Measurements from ENCODE around the gene PHACTR4. TPM values are rescaled to one million over a fixed set of nuclear protein-coding genes. Genes with fewer than 3 reads are reported as not detected.
"Not testable (repeated sequence)": the region's sequence is repeated elsewhere in the genome, so short reads cannot be mapped to it uniquely, and the experiment has no call there.

Gene PHACTR4
- total RNA-seq, 1 donor from 2014 or later: 67.5 TPM

DNA sequence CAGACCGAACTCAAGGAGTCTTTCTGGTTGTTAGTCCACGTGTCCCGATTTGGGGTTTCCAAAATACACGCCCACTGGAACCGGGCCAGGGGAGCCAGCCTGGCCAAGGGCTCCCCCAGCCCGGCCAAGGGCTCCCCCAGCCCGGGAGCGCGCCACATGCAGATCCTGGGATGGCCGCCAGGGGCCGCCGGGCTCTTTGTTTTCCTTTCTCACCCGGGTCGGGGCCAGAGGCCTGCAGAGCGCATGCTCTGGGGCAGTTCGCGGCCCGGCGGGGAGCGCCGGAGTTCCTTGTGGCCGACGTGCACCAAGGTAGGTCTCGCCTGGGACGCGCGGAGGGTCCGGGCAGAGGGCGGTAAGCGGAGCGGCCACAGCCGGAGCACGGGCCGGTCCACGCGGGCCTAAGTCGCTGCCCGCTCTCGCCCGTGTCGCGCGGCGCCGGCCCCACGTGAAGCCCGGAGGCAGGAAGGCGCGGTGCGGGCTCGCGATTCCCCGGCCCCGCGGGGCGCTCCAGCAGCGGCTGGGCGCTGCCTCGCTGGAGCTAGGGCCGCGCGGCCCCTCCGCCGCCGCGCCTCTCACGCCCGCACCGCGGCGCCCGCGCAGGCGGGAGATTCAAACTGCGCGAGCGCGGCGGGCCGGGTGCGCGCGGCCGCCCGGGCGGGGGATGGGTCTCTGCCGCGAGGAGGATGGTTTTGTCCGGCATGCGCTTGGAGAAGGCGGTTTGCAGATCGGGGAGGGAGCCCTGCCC lies 148.6 kb downstream of the PHACTR4 start:
- Mint-ChIP-seq H3K4me1 (peaks cover 21% of the 10 kb centered on the region), H3K4me3 (peak overlapping the region; percentile 80), H3K9me3 (no peaks in the 10 kb centered on the region), H3K27ac (peak overlapping the region; percentile 83), H3K27me3 (ENCODE audit: low read depth) (no peaks in the 10 kb centered on the region), H3K36me3 (peaks cover 5% of the 10 kb centered on the region)
- TF ChIP-seq, protein P1, sequence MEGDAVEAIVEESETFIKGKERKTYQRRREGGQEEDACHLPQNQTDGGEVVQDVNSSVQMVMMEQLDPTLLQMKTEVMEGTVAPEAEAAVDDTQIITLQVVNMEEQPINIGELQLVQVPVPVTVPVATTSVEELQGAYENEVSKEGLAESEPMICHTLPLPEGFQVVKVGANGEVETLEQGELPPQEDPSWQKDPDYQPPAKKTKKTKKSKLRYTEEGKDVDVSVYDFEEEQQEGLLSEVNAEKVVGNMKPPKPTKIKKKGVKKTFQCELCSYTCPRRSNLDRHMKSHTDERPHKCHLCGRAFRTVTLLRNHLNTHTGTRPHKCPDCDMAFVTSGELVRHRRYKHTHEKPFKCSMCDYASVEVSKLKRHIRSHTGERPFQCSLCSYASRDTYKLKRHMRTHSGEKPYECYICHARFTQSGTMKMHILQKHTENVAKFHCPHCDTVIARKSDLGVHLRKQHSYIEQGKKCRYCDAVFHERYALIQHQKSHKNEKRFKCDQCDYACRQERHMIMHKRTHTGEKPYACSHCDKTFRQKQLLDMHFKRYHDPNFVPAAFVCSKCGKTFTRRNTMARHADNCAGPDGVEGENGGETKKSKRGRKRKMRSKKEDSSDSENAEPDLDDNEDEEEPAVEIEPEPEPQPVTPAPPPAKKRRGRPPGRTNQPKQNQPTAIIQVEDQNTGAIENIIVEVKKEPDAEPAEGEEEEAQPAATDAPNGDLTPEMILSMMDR (IDR thresholded peaks at IDR 0.05; ENCODE audit: unreplicated experiment): peak; percentile 100
- DNase-seq (ENCODE audit: low spot score in 2 of 2, unreplicated experiment in 2 of 2): peak; percentile 81 to 97

DNA sequence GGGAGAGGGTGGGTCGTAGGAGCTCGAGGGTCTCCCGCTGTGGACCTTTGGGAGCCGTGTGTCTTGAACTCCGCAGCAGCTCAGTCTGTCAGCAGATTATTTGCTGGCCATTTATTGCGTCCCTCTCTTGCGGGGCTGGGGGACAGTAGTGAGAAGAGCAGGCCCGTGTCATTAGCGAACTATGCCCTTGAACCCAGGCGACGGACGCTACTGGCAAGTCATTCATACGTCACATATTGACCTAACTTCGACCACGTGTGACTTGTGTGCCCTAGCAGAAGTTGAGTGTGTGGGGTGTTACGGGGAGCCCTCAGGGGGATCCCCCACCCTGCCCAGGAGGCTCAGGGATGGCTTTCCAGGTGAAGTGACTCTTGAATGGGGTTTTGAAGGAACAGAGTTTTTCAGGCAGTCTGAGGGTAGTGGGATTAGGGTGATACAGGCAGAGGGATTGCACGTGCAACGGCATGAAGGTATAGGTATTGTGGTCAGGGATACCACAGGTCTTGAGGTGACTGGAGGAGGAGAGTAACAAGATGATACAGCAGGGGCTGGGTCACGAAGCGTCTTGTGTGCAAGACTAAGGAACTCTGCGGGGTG lies 149.3 kb downstream of the PHACTR4 start:
- H3K27me3 Mint-ChIP-seq (ENCODE audit: low read depth): no peaks in the 10 kb centered on the region
- H3K9me3 Mint-ChIP-seq: no peaks in the 10 kb centered on the region
- TF ChIP-seq, protein P1 (IDR thresholded peaks at IDR 0.05; ENCODE audit: unreplicated experiment): no peak
- H3K27ac Mint-ChIP-seq: peak overlapping the region; percentile 44
- peaks cover 5% of the 10 kb centered on the region for H3K36me3 Mint-ChIP-seq
- no peak for DNase-seq (ENCODE audit: low spot score in 2 of 2, unreplicated experiment in 2 of 2)
- peaks cover 21% of the 10 kb centered on the region for H3K4me1 Mint-ChIP-seq
- H3K4me3 Mint-ChIP-seq: peak overlapping the region; percentile 80

DNA sequence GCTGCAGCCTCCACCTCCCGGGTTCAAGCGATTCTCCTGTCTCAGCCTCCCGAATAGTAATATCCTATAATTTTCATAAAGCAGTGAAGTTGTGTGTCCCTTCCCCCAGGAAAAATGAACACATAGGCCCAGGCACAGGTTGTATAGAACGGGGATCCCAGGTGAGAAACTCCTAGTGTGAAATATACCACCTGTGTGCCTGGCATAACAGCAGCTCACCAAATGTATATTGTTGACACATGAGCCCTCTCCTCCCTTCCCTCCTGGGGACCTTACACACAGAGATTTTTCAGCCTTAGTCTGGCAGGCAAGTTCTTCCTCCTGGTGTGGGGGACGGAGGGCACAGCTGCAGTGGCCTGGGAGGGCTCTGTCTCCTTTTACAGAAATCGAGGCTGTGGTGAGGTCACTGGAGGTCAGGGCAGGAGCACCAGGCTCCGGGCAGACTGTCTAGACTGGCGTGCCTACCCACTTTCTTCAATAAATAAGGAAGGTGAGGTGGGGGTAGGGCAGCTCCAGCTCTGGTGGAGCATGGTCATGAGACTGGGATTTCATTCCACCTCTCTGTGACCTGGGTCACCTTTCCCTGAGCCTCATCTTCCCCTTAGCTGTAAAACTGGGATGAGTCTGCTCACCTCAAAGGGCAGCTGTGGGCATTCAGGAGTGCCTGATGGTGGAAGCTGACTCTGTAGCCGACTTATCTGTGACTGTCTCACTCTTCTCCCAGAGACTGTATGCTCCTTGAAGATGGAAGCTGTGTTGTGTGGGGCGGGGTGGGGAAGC lies 150.6 kb downstream of the PHACTR4 start:
- Mint-ChIP-seq H3K27me3 (ENCODE audit: low read depth) (no peaks in the 10 kb centered on the region), H3K4me1 (peaks cover 32% of the 10 kb centered on the region), H3K27ac (no peak overlapping the region), H3K4me3 (peak overlapping the region; percentile 43), H3K36me3 (peaks cover 4% of the 10 kb centered on the region), H3K9me3 (no peaks in the 10 kb centered on the region)
- TF ChIP-seq, protein P1 (IDR thresholded peaks at IDR 0.05; ENCODE audit: unreplicated experiment): no peak
- no peak for DNase-seq (ENCODE audit: low spot score in 2 of 2, unreplicated experiment in 2 of 2)

DNA sequence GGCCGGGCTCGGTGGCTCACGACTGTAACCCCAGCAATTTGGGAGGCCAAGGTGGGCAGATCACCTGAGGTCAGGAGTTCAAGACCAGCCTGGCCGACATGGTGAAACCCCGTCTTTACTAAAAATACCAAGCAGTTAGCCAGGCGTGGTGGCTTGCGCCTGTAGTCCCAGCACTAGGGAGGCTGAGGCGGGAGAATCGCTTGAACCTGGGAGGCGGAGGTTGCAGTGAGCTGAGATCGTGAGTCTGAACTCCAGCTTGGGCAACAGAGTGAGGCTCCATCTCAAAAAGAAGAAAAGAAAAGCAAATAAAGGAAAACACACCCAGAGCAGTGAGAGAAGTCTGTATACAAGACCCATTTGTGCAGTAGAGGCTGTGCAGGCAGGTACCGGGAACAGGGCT lies 151.3 kb downstream of the PHACTR4 start:
- DNase-seq (ENCODE audit: low spot score in 2 of 2, unreplicated experiment in 2 of 2); H3K27me3 Mint-ChIP-seq (ENCODE audit: low read depth); H3K36me3 Mint-ChIP-seq; H3K4me3 Mint-ChIP-seq; H3K9me3 Mint-ChIP-seq; H3K27ac Mint-ChIP-seq: not testable (repeated sequence)
- H3K4me1 Mint-ChIP-seq: peaks cover 39% of the 10 kb centered on the region

DNA sequence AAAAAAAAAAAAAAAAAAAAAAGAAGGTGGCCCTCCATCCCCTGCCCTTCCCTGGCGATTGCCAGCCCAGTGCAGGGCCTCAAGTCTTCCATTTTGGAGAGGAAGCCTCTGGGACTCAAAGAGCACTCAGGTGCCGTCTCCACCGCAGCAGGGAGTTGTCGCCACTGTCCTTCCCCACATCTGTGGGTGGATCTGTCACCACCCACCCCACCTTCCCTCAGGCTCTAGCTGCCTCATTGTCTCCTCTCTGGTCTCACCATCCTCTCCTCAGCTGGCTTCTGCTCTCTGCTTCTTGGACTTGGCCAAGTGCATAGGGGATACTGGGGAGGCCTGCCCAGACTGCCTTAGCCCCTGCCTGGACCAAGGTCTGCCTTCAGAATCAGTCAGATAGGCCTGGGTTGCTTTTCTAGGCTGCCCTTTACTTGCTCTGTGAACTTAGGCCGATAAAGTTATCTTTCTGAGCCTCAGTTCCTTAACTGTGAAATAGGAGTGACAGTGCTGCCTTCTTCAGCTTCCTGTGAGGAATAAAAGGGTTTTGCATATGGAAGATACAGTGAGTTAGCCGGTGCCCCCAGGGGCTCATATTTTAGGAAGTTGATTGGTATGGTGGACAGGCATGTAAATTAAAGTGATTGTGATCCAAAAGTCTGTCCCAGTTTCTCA lies 152.1 kb downstream of the PHACTR4 start:
- Mint-ChIP-seq H3K27ac (peak overlapping the region; percentile 10), H3K4me3 (peak overlapping the region; percentile 16), H3K4me1 (peaks cover 40% of the 10 kb centered on the region), H3K36me3 (peaks cover 4% of the 10 kb centered on the region), H3K9me3 (no peaks in the 10 kb centered on the region), H3K27me3 (ENCODE audit: low read depth) (no peaks in the 10 kb centered on the region)
- no peak for DNase-seq (ENCODE audit: low spot score in 2 of 2, unreplicated experiment in 2 of 2)
- TF ChIP-seq, protein P1 (IDR thresholded peaks at IDR 0.05; ENCODE audit: unreplicated experiment): no peak

DNA sequence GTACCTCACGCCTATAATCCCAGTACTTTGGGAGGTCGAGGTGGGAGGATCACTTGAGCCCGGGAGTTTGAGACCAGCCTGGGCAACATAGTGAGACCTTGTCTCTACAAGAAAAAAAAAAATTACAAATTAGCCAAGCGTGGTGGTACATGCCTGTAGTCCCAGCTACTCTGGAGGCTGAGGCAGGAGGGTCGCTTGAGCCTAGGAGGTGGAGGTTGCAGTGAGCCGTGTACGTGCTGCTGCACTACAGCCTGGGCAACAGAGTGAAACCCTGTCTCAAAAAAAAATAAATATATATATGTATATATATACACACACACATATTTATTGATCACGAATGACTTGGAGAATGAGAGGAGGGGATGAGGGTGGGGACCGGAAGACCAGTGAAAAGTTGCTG lies 153.0 kb downstream of the PHACTR4 start:
- H3K4me1 Mint-ChIP-seq: peaks cover 37% of the 10 kb centered on the region
- not testable (repeated sequence) for H3K27me3 Mint-ChIP-seq (ENCODE audit: low read depth); H3K27ac Mint-ChIP-seq; H3K36me3 Mint-ChIP-seq; H3K4me3 Mint-ChIP-seq; H3K9me3 Mint-ChIP-seq; DNase-seq (ENCODE audit: low spot score in 2 of 2, unreplicated experiment in 2 of 2)

DNA sequence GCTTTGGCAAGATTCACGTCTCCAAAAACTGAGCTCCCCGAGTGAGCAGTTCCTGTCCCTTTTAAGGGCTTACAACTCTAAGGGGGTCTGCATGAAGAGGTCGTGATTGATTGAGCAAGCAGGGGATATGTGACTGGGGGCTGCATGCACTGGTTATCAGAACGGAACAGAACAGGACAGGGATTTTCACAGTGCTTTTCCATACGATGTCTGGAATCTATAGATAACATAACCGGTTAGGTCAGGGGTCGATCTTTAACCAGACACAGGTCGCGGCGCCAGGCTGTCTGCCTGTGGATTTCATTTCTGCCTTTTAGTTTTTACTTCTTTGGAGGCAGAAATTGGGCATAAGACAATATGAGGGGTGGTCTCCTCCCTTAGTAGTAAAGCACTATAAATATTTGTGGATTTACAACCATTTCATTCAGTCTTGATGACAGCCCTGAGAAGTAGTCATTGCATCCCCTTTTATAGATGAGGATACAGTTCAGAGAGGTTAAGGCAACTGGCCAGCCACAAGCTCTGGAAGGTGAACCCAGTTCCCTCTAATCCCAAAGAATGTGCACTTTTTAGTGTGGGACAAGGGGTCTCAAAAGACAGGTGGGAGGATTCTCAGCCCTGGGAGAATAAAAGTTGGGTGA lies 155.6 kb downstream of the PHACTR4 start:
- not testable (repeated sequence) for H3K4me3 Mint-ChIP-seq; H3K27me3 Mint-ChIP-seq (ENCODE audit: low read depth); H3K9me3 Mint-ChIP-seq; H3K36me3 Mint-ChIP-seq; DNase-seq (ENCODE audit: low spot score in 2 of 2, unreplicated experiment in 2 of 2)
- Mint-ChIP-seq H3K4me1 (peaks cover 21% of the 10 kb centered on the region), H3K27ac (peak overlapping the region; percentile 48)
